ENCODE results near the gene CRIM1. TPM values are rescaled to one million over a fixed set of nuclear protein-coding genes. Genes with fewer than 3 reads are reported as not detected.

Gene CRIM1
- total RNA-seq, 1 donor from 2014 or later: 25.8 TPM

DNA sequence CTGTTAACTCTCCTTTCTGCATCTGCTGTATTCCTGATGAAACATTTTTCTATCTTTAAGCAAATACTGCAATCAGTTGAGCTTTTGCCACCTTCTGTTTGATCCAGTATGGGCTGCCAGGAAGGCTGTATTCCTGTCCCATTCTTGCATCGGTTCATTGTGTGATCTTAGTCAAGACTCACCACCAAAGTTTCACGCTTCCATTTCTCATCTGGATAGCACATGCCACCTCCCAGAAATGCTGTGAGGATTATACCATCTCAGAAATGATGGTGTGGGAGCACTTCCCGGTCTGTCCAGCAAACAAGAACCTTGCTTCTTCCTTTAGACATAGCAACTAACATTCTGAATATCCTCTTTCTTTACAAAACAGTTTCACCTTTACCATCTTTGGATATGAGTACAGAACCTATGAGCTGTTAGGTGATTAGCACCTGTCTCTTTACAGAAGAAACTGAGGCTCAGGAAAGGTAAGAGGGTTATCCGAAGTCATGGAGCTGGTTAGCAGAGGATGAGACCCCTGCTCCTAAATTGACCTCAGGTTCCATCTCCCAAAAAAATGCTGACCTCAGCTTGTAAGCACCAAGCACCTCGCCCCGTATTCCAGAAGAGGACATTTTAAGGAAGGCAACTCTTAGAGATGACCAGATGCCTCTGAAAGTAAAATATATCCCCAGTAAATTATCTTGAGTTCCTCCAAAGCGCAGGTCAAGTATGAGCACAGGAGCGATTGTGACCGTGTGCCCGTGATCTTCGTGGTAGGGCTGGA lies 185.6 kb downstream of the CRIM1 start:
- Mint-ChIP-seq H3K9me3 (ENCODE audit: low read depth) (no peaks in the 10 kb centered on the region), H3K27me3 (no peaks in the 10 kb centered on the region), H3K36me3 (ENCODE audit: insufficient read depth) (peaks cover 12% of the 10 kb centered on the region), H3K4me1 (ENCODE audit: low read depth) (peaks cover 2% of the 10 kb centered on the region), H3K4me3 (ENCODE audit: low read depth) (no peak overlapping the region), H3K27ac (no peak overlapping the region)
- TF ChIP-seq, protein P1, sequence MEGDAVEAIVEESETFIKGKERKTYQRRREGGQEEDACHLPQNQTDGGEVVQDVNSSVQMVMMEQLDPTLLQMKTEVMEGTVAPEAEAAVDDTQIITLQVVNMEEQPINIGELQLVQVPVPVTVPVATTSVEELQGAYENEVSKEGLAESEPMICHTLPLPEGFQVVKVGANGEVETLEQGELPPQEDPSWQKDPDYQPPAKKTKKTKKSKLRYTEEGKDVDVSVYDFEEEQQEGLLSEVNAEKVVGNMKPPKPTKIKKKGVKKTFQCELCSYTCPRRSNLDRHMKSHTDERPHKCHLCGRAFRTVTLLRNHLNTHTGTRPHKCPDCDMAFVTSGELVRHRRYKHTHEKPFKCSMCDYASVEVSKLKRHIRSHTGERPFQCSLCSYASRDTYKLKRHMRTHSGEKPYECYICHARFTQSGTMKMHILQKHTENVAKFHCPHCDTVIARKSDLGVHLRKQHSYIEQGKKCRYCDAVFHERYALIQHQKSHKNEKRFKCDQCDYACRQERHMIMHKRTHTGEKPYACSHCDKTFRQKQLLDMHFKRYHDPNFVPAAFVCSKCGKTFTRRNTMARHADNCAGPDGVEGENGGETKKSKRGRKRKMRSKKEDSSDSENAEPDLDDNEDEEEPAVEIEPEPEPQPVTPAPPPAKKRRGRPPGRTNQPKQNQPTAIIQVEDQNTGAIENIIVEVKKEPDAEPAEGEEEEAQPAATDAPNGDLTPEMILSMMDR (IDR thresholded peaks at IDR 0.05; ENCODE audit: unreplicated experiment): no peak
- DNase-seq (ENCODE audit: low spot score, unreplicated experiment): no peak

DNA sequence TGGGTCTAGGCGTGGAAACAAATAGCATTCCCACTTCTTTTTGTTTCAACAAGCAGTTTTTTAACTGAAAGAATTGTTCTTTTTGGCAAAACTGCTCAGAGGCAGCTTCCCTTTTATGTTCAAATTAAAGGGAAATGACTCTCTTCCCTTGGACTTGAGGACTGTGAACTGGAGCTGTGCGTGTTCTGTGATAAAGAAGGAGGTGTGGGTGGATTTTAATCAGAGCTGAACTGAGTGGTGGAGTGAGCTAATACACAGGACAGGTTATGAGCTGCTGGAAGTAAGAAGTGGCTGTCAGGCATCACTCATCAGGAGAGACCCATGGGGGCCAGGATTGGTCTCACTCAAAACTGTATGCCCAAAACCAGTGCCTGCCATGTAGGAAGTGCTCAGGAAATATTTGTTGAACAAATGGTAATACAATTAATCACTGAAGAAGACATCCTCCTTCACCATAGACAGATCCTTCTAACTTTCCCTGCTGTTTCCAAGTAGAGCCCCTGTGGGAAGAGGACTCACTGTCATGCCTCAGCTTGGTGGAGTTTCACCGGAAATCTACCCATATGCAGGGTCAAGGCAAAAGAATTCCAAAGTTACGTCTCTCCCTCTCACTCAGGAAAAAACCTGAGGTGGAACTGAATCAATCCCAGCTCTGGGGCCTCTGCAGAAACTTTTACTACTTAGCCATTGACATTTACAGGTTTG lies 186.5 kb downstream of the CRIM1 start:
- TF ChIP-seq, protein P1 (IDR thresholded peaks at IDR 0.05; ENCODE audit: unreplicated experiment): no peak
- H3K27ac Mint-ChIP-seq: peak overlapping the region; percentile 20
- no peak overlapping the region for H3K4me3 Mint-ChIP-seq (ENCODE audit: low read depth)
- H3K36me3 Mint-ChIP-seq (ENCODE audit: insufficient read depth): peaks cover 12% of the 10 kb centered on the region
- H3K4me1 Mint-ChIP-seq (ENCODE audit: low read depth): peaks cover 2% of the 10 kb centered on the region
- H3K27me3 Mint-ChIP-seq: no peaks in the 10 kb centered on the region
- no peaks in the 10 kb centered on the region for H3K9me3 Mint-ChIP-seq (ENCODE audit: low read depth)
- no peak for DNase-seq (ENCODE audit: low spot score, unreplicated experiment)

DNA sequence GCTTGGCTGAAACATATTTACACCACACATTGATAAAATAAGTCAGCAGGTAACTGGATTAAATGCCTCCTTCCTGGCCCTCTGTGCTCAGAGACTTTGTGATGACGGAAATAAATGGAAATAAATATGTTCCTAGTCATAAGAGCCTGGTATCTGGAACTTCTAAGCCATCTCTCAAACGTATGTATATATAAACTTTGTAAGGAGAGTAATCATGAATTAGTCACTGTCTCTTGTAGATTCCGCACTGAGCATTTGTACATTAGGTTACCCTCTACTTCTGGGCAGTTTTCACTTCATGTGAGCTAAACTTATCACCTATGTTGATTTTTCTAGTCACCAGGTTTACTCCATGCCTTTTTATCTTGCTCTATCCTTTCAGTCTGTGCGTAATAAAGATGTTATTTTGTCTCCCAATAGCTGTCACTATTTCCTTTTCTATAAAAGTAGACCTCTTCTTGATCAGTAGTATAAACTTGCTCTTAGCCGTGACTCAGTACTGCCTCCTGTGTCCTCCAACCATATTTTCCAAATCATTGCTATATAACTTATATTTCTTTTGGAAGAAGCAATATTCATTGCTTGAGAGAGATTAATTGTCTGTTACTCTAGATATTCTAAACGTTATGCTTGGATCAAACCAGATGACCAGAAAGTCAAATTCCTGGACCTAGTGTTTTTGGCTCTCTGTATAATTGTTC lies 189.2 kb downstream of the CRIM1 start:
- Mint-ChIP-seq H3K27me3 (no peaks in the 10 kb centered on the region), H3K36me3 (ENCODE audit: insufficient read depth) (peaks cover 15% of the 10 kb centered on the region), H3K27ac (no peak overlapping the region), H3K4me3 (ENCODE audit: low read depth) (no peak overlapping the region), H3K9me3 (ENCODE audit: low read depth) (no peaks in the 10 kb centered on the region), H3K4me1 (ENCODE audit: low read depth) (peaks cover 3% of the 10 kb centered on the region)
- DNase-seq (ENCODE audit: low spot score, unreplicated experiment): no peak
- TF ChIP-seq, protein P1 (IDR thresholded peaks at IDR 0.05; ENCODE audit: unreplicated experiment): peak; percentile 23

DNA sequence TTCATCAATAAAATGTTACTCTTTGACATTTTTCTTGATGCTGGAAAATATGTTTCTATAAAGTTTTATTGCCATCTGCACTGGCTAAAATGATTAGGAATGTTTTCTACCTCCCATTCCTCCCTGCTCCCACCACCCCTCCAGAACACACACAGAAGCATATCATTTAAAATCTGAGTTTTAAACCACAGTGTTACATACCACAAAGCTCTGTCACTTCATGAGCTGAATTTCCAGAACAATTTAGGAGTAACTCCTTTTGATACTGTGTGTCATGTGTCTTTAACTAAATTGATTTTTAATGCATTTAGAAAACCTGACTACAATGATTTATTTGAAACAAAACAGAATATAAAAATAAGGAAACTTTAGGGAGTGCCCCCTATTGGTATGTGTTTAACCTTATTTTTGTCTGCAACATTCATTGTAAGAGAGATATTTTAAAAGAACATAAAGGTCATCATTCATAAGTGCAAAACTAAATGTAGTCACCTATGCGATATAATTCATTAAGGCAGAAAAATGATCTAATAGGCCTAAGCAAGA lies 190.4 kb downstream of the CRIM1 start:
- no peaks in the 10 kb centered on the region for H3K9me3 Mint-ChIP-seq (ENCODE audit: low read depth)
- no peak overlapping the region for H3K4me3 Mint-ChIP-seq (ENCODE audit: low read depth)
- H3K27ac Mint-ChIP-seq: no peak overlapping the region
- H3K27me3 Mint-ChIP-seq: no peaks in the 10 kb centered on the region
- H3K36me3 Mint-ChIP-seq (ENCODE audit: insufficient read depth): peaks cover 17% of the 10 kb centered on the region
- peaks cover 3% of the 10 kb centered on the region for H3K4me1 Mint-ChIP-seq (ENCODE audit: low read depth)
- TF ChIP-seq, protein P1 (IDR thresholded peaks at IDR 0.05; ENCODE audit: unreplicated experiment): no peak
- DNase-seq (ENCODE audit: low spot score, unreplicated experiment): no peak

DNA sequence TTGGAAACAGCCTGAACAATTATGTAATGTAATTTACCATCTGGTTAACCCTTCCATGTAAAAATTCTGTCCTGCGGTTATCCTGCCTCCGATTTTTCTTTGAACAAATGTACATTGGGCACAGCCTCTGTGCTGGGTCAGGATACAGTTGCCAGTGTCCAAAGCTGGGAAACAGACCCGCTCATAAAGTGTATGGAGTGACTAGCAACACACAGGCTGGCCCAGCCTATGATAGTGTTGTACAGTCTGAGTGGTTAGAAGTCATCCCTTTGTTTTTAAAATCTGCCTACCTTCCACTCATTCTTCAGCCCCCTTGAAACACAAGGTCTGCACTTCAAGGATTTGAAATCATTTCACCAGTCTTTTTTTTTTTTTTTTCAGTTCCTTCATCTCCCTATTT lies 192.3 kb downstream of the CRIM1 start:
- DNase-seq (ENCODE audit: low spot score, unreplicated experiment): no peak
- Mint-ChIP-seq H3K4me3 (ENCODE audit: low read depth) (no peak overlapping the region), H3K36me3 (ENCODE audit: insufficient read depth) (peaks cover 14% of the 10 kb centered on the region), H3K4me1 (ENCODE audit: low read depth) (peaks cover 1% of the 10 kb centered on the region), H3K27me3 (no peaks in the 10 kb centered on the region), H3K27ac (no peak overlapping the region), H3K9me3 (ENCODE audit: low read depth) (no peaks in the 10 kb centered on the region)
- TF ChIP-seq, protein P1 (IDR thresholded peaks at IDR 0.05; ENCODE audit: unreplicated experiment): no peak

All from progenitor cell of endocrine pancreas (in vitro differentiated cells).